GM23338 (cell line): ENCODE measurements around the gene GLIPR1. TPM values are rescaled to one million over a fixed set of nuclear protein-coding genes. Genes with fewer than 3 reads are reported as not detected.
A peak's percentile ranks its signal among the peaks of the same experiment; 100 is the strongest.

Experiments used
- ATAC-seq: fragments of 200-7000 bp; cut with Tn5 transposase; 3 replicates; pipeline ENCODE4 v1.9.1; 2020
- DNase-seq: peaks from one replicate; pipeline ENCODE4 v3.0.0-alpha.2; 2015; ENCODE audit warnings: low spot score
- H2AFZ ChIP-seq: fragments of 200-600 bp; sonication (generic); 2 replicates; pipeline ENCODE4 v1.8.0; 2016; ENCODE audit warnings: antibody characterized with exemption, mild to moderate bottlenecking, moderate library complexity
- H3F3A ChIP-seq: fragments of 200-600 bp; sonication (generic); replicated peaks from 2 replicates; pipeline ENCODE4 v1.8.0; 2017; ENCODE audit warnings: antibody characterized with exemption, mixed run types, low read depth
- H3K27ac ChIP-seq: fragments of 200-600 bp; sonication (generic); 2 replicates; pipeline ENCODE4 v1.6.1; 2016; ENCODE audit warnings: low read depth
- H3K27me3 ChIP-seq: fragments of 200-600 bp; sonication (generic); 2 replicates; pipeline ENCODE4 v1.8.0; 2016; ENCODE audit warnings: mild to moderate bottlenecking, mixed run types, moderate library complexity; ENCODE audit not compliant: insufficient read depth
- H3K36me3 ChIP-seq: fragments of 200-600 bp; sonication (generic); 2 replicates; pipeline ENCODE4 v1.8.0; 2016; ENCODE audit warnings: mild to moderate bottlenecking; ENCODE audit not compliant: insufficient read depth
- H3K4me1 ChIP-seq: fragments of 200-600 bp; sonication (generic); 2 replicates; pipeline ENCODE4 v1.8.0; 2016; ENCODE audit warnings: mild to moderate bottlenecking, moderate library complexity; ENCODE audit not compliant: insufficient read depth
- H3K4me2 ChIP-seq: fragments of 200-600 bp; sonication (generic); 2 replicates; pipeline ENCODE4 v1.7.1; 2017; ENCODE audit warnings: mixed run types
- H3K4me3 ChIP-seq: fragments of 200-600 bp; sonication (generic); 2 replicates; pipeline ENCODE4 v1.6.1; 2016; ENCODE audit warnings: mixed run types
- H3K79me2 ChIP-seq: fragments of 200-600 bp; sonication (generic); replicated peaks from 2 replicates; pipeline ENCODE4 v1.8.0; 2017; ENCODE audit warnings: mild to moderate bottlenecking; ENCODE audit not compliant: insufficient read depth
- H3K9me2 ChIP-seq: fragments of 200-600 bp; sonication (generic); 2 replicates; pipeline ENCODE4 v1.8.0; 2017; ENCODE audit not compliant: insufficient read depth
- H4K20me1 ChIP-seq: fragments of 200-600 bp; sonication (generic); replicated peaks from 2 replicates; pipeline ENCODE4 v1.8.0; 2017; ENCODE audit warnings: mild to moderate bottlenecking; ENCODE audit not compliant: insufficient read depth
- H3K27ac Mint-ChIP-seq: 2 replicates; pipeline ENCODE4 v1.8.0; 2020; ENCODE audit warnings: inconsistent platforms, mild to moderate bottlenecking, moderate library complexity, mixed read lengths
- H3K27me3 Mint-ChIP-seq: 3 replicates; pipeline ENCODE4 v1.8.0; 2022; ENCODE audit warnings: low read depth, mild to moderate bottlenecking, moderate library complexity, mixed read lengths, inconsistent platforms; ENCODE audit not compliant: insufficient read depth, poor library complexity
- H3K36me3 Mint-ChIP-seq: 3 replicates; pipeline ENCODE4 v1.8.0; 2021; ENCODE audit warnings: low read depth, mild to moderate bottlenecking, inconsistent platforms, moderate library complexity, mixed read lengths
- H3K4me1 Mint-ChIP-seq: 3 replicates; pipeline ENCODE4 v1.8.0; 2020; ENCODE audit warnings: mild to moderate bottlenecking, inconsistent platforms, mixed read lengths
- H3K4me3 Mint-ChIP-seq: 3 replicates; pipeline ENCODE4 v1.8.0; 2021; ENCODE audit warnings: moderate library complexity, mild to moderate bottlenecking, inconsistent platforms, mixed read lengths
- H3K9me3 Mint-ChIP-seq: 3 replicates; pipeline ENCODE4 v1.8.0; 2020; ENCODE audit warnings: moderate library complexity, mild to moderate bottlenecking, inconsistent platforms, mixed read lengths
- CREB1 ChIP-seq: fragments of 250-450 bp; sonication (Bioruptor Pico); IDR thresholded peaks from 2 replicates; pipeline ENCODE4 v1.5.0; 2020; ENCODE audit warnings: low read depth, mild to moderate bottlenecking, moderate library complexity
- CTCF ChIP-seq, 2 experiments: fragments of 200-600 bp in 1 of 2; sonication (generic) in 1 of 2; conservative IDR thresholded peaks; 2 replicates each; pipeline versions ENCODE4 v1.5.1 to v1.6.1; 2016 to 2017; ENCODE audit warnings: antibody characterized with exemption in 2 of 2, low read depth in 2 of 2, mild to moderate bottlenecking in 2 of 2, moderate library complexity in 1 of 2
- ETS1 ChIP-seq: IDR thresholded peaks from 2 replicates; pipeline ENCODE4 v1.6.1; 2016; ENCODE audit warnings: antibody characterized with exemption
- EZH2 ChIP-seq: fragments of 200-600 bp; sonication (generic); IDR thresholded peaks from one replicate; pipeline ENCODE4 v1.8.0; 2017; ENCODE audit warnings: antibody characterized with exemption, mild to moderate bottlenecking, low read depth; ENCODE audit not compliant: unreplicated experiment
- EZH2phosphoT487 ChIP-seq: fragments of 200-600 bp; sonication (generic); IDR thresholded peaks from one replicate; pipeline ENCODE4 v1.8.1; 2018; ENCODE audit warnings: antibody characterized with exemption; ENCODE audit not compliant: unreplicated experiment
- JUNB ChIP-seq: IDR thresholded peaks from one replicate; pipeline ENCODE4 v1.6.1; 2016; ENCODE audit warnings: antibody characterized with exemption; ENCODE audit not compliant: unreplicated experiment
- POLR2AphosphoS5 ChIP-seq: IDR thresholded peaks from 2 replicates; pipeline ENCODE4 v1.6.1; 2016; ENCODE audit warnings: antibody characterized with exemption, low read depth
- STAT1 ChIP-seq: IDR thresholded peaks from one replicate; pipeline ENCODE4 v1.6.1; 2016; ENCODE audit warnings: antibody characterized with exemption; ENCODE audit not compliant: unreplicated experiment
- ZNF114 ChIP-seq: fragments of 250-450 bp; sonication (Bioruptor Pico); IDR thresholded peaks from 2 replicates; pipeline ENCODE4 v1.5.0; 2020; ENCODE audit warnings: mild to moderate bottlenecking, moderate library complexity
- ZNF331 ChIP-seq: fragments of 250-450 bp; sonication (Bioruptor Pico); IDR thresholded peaks from 2 replicates; pipeline ENCODE4 v1.5.0; 2020; ENCODE audit warnings: low read depth, mild to moderate bottlenecking, moderate library complexity
- ZNF462 ChIP-seq: fragments of 250-450 bp; sonication (Bioruptor Pico); IDR thresholded peaks from 2 replicates; pipeline ENCODE4 v1.5.0; 2020; ENCODE audit warnings: mild to moderate bottlenecking, moderate library complexity
- polyA plus RNA-seq: library from polyadenylated mRNA; unstranded; fragments of >200 nt; fragmentation: Nextera tagmentation; extraction: Ambion mirVana; gene quantifications from 2 replicates; pipeline ENCODE4 v1.2.1, GENCODE V29; 2016
- total RNA-seq: library from RNA; depleted of rRNA; stranded (reverse); fragments of >200 nt; shearing (Covaris generic); gene quantifications from 2 replicates; pipeline ENCODE4 v1.2.3, GENCODE V29; 2014

GLIPR1 gene
- total and polyA plus RNA-seq, 2 experiments from 2014 or later, result 0.03 to 6.1 TPM

DNA sequence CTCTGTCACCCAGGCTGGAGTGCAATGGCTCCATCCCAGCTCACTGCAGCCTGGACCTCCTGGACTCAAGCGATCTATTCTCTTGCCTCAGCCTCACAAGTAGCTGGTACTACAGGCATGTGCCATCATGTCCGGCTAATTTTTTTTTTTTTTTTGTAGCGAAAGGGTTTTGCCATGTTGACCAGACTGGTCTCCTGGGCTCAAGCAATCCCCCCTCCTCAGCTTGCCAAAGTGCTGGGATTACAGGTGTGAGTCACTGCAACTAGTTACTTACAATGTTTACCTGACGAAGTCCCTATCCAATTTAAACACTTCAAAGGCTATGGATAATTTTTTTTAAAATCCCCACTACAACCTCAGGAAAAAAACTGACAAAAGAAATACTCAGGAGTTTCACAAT is 29.1 kb downstream of the GLIPR1 start:
- Histone ChIP-seq H3K4me3 (peak overlapping the region; percentile 72), H3K27ac (no peak overlapping the region)
- H3K27ac Mint-ChIP-seq, result 0 out of 2 replicates have a peak overlapping the region, but pooled peaks have one; percentile 27

GRCh38 chr12:75511116-75512048 is 30.8 kb downstream of the GLIPR1 start, which contains the start of gene KRR1:
KRR1 (minus strand) TSS chr12:75511609; CDS start chr12:75511597, 12 bp downstream.
- DNase-seq (peak; percentile 99), ATAC-seq (peak; percentile 100)
- Histone ChIP-seq H4K20me1 (no peaks in the 10 kb centered on the region), H3K79me2 (peaks cover 50% of the 10 kb centered on the region), H3K4me2 (peak within 1 kb of the TSS; percentile 83), H2AFZ (peak within 1 kb of the TSS; percentile 5; the same call in 1 of the 2 replicates), H3K4me1 (peaks cover 7% of the 10 kb centered on the region; the same call in 1 of the 2 replicates), H3K27ac (peak within 1 kb of the TSS; percentile 6; the same call in 1 of the 2 replicates), H3K36me3 (no peaks in the 10 kb centered on the region), H3K4me3 (peak within 1 kb of the TSS; percentile 72), H3K27me3 (no peaks in the 10 kb centered on the region), H3K9me2 (no peaks in the 10 kb centered on the region), H3F3A (no peaks in the 10 kb centered on the region)
- Mint-ChIP-seq H3K27me3 (peaks cover 5% of the 10 kb centered on the region), H3K9me3 (no peaks in the 10 kb centered on the region), H3K36me3 (peaks cover 3% of the 10 kb centered on the region; the same call in 1 of the 3 replicates), H3K4me3 (peak within 1 kb of the TSS; percentile 99), H3K4me1 (peaks cover 9% of the 10 kb centered on the region; the same call in 2 of the 3 replicates), H3K27ac (peak within 1 kb of the TSS; percentile 99)
- TF ChIP-seq POLR2AphosphoS5 (peak; percentile 77), ETS1 (peak; percentile 89), ZNF114 (CRISPR knock-in tag) (no peak), CTCF (conservative IDR thresholded peaks at IDR 0.05; ENCODE audit: low read depth in 2 of 2) (no peak), ZNF462 (CRISPR knock-in tag) (no peak), EZH2 (no peak), JUNB (no peak), EZH2phosphoT487 (no peak), ZNF331 (CRISPR knock-in tag) (no peak)

More for the DNA sequence above, 29.1 kb downstream of the GLIPR1 start:
- peaks cover 7% of the 10 kb centered on the region; the same call in 1 of the 2 replicates for H3K4me1 ChIP-seq
- peaks cover 9% of the 10 kb centered on the region; the same call in 1 of the 2 replicates for H3K36me3 ChIP-seq
- Mint-ChIP-seq H3K4me3 (peak overlapping the region; percentile 99), H3K9me3 (no peaks in the 10 kb centered on the region), H3K27me3 (peaks cover 5% of the 10 kb centered on the region), H3K36me3 (peaks cover 12% of the 10 kb centered on the region), H3K4me1 (peaks cover 9% of the 10 kb centered on the region; the same call in 2 of the 3 replicates)
- H2AFZ ChIP-seq, result no peak overlapping the region
- no peaks in the 10 kb centered on the region for H3K9me2 ChIP-seq
- TF ChIP-seq STAT1 (no peak), EZH2 (no peak), POLR2AphosphoS5 (no peak), CREB1 (CRISPR knock-in tag) (no peak)
- peaks cover 58% of the 10 kb centered on the region for H3K79me2 ChIP-seq
- no peaks in the 10 kb centered on the region for H4K20me1 ChIP-seq
- H3K4me2 ChIP-seq, result peak overlapping the region; percentile 83; the same call in 1 of the 2 replicates
- no peaks in the 10 kb centered on the region for H3K27me3 ChIP-seq
- no peaks in the 10 kb centered on the region for H3F3A ChIP-seq
- DNase-seq, result no peak
- ATAC-seq, result no peak
